HEK293 (cell line): ENCODE measurements around the gene STARD10.

Experiments used
- CTCF ChIA-PET: fragments of 350-600 bp; formaldehyde crosslinking; extraction: SDS; loops from one replicate; lab custom pipeline; 2021; ENCODE audit warnings: antibody characterized with exemption; lab: Yijun Ruan, JAX
- POLR2A ChIA-PET: fragments of 300-600 bp; formaldehyde crosslinking; extraction: SDS; loops from one replicate; lab custom pipeline; 2020; ENCODE audit warnings: antibody characterized with exemption, inconsistent platforms; lab: Yijun Ruan, JAX
- H3K27ac ChIP-seq: fragments of 200-500 bp; sonication (Bioruptor generic); 2 replicates; pipeline ENCODE4 v1.5.1; 2014; ENCODE audit warnings: low read depth, low read length, control low read depth, inconsistent platforms; ENCODE audit errors: extremely low read depth
- H3K36me3 ChIP-seq, 2 experiments: fragments of 200-500 bp in 1 of 2; sonication (Bioruptor generic) in 1 of 2; 1 replicate in 1 of 2; 2 replicates in 1 of 2; pipeline ENCODE4 v1.5.1; 2014 to 2017; ENCODE audit warnings: inconsistent platforms in 2 of 2, low read length in 2 of 2; ENCODE audit not compliant: control insufficient read depth in 2 of 2, insufficient read depth in 1 of 2
- H3K4me1 ChIP-seq: fragments of 200-500 bp; sonication (Bioruptor generic); 2 replicates; pipeline ENCODE4 v1.5.1; 2014; ENCODE audit warnings: mild to moderate bottlenecking, low read length, inconsistent platforms; ENCODE audit not compliant: control insufficient read depth, insufficient read depth
- H3K4me3 ChIP-seq: 2 replicates; pipeline ENCODE4 v1.5.1; 2011; ENCODE audit warnings: low read depth, mild to moderate bottlenecking, control low read depth, low read length, moderate library complexity
- H3K9me3 ChIP-seq: fragments of 200-500 bp; sonication (Bioruptor generic); 2 replicates; pipeline ENCODE4 v1.5.1; 2014; ENCODE audit warnings: low read depth, low read length, inconsistent platforms; ENCODE audit not compliant: control insufficient read depth, insufficient read depth
- BCL11B ChIP-seq: fragments of 450-650 bp; formaldehyde crosslinking; IDR thresholded peaks from 2 replicates; pipeline ENCODE4 v1.5.1; 2016; ENCODE audit warnings: low read depth, missing biosample characterization, missing genetic modification characterization
- EGR2 ChIP-seq: fragments of 450-650 bp; formaldehyde crosslinking; IDR thresholded peaks from 2 replicates; pipeline ENCODE4 v1.5.1; 2016; ENCODE audit warnings: low read depth, missing biosample characterization, missing genetic modification characterization
- GLI4 ChIP-seq: fragments of 450-650 bp; formaldehyde crosslinking; IDR thresholded peaks from 2 replicates; pipeline ENCODE4 v1.5.1; 2016; ENCODE audit warnings: missing biosample characterization, missing genetic modification characterization
- GLIS2 ChIP-seq: fragments of 450-650 bp; formaldehyde crosslinking; IDR thresholded peaks from 2 replicates; pipeline ENCODE4 v1.5.1; 2016; ENCODE audit warnings: missing biosample characterization, missing genetic modification characterization
- INSM2 ChIP-seq: fragments of 450-650 bp; formaldehyde crosslinking; IDR thresholded peaks from 2 replicates; pipeline ENCODE4 v1.5.1; 2016; ENCODE audit warnings: missing biosample characterization, missing genetic modification characterization
- KLF10 ChIP-seq: fragments of 450-650 bp; IDR thresholded peaks from 2 replicates; pipeline ENCODE4 v1.5.1; 2018; ENCODE audit warnings: missing biosample characterization, mild to moderate bottlenecking, missing genetic modification characterization
- KLF7 ChIP-seq: fragments of 450-650 bp; formaldehyde crosslinking; IDR thresholded peaks from 2 replicates; pipeline ENCODE4 v1.5.1; 2016; ENCODE audit warnings: missing biosample characterization, missing genetic modification characterization, borderline replicate concordance
- PRDM1 ChIP-seq: fragments of 450-650 bp; formaldehyde crosslinking; IDR thresholded peaks from 2 replicates; pipeline ENCODE4; 2016; ENCODE audit warnings: missing biosample characterization, missing genetic modification characterization
- PRDM10 ChIP-seq: fragments of 450-650 bp; formaldehyde crosslinking; IDR thresholded peaks from 2 replicates; pipeline ENCODE4 v1.5.1; 2016; ENCODE audit warnings: missing biosample characterization, missing genetic modification characterization
- RBAK ChIP-seq: fragments of 450-650 bp; formaldehyde crosslinking; IDR thresholded peaks from 2 replicates; pipeline ENCODE4 v1.5.1; 2016; ENCODE audit warnings: missing biosample characterization, missing genetic modification characterization
- REPIN1 ChIP-seq: fragments of 450-650 bp; formaldehyde crosslinking; IDR thresholded peaks from 2 replicates; pipeline ENCODE4 v1.5.1; 2017; ENCODE audit warnings: missing biosample characterization, missing genetic modification characterization, low read depth
- SALL2 ChIP-seq: fragments of 450-650 bp; formaldehyde crosslinking; IDR thresholded peaks from 2 replicates; pipeline ENCODE4 v1.5.0; 2017; ENCODE audit warnings: missing biosample characterization, mild to moderate bottlenecking, missing genetic modification characterization, borderline replicate concordance
- SP3 ChIP-seq: fragments of 450-650 bp; formaldehyde crosslinking; IDR thresholded peaks from 2 replicates; pipeline ENCODE4 v1.5.1; 2016; ENCODE audit warnings: missing biosample characterization, missing genetic modification characterization
- ZBTB10 ChIP-seq: fragments of 450-650 bp; formaldehyde crosslinking; IDR thresholded peaks from 2 replicates; pipeline ENCODE4 v1.5.1; 2016; ENCODE audit warnings: missing biosample characterization, missing genetic modification characterization
- ZBTB6 ChIP-seq: fragments of 450-650 bp; formaldehyde crosslinking; IDR thresholded peaks from 2 replicates; pipeline ENCODE4 v1.5.1; 2017; ENCODE audit warnings: missing biosample characterization, missing genetic modification characterization
- ZNF112 ChIP-seq: fragments of 450-650 bp; formaldehyde crosslinking; IDR thresholded peaks from 2 replicates; pipeline ENCODE4 v1.5.0; 2017; ENCODE audit warnings: missing biosample characterization, missing genetic modification characterization
- ZNF221 ChIP-seq: fragments of 450-650 bp; formaldehyde crosslinking; IDR thresholded peaks from 2 replicates; pipeline ENCODE4 v1.5.1; 2017; ENCODE audit warnings: missing biosample characterization, missing genetic modification characterization, borderline replicate concordance
- ZNF341 ChIP-seq: fragments of 450-650 bp; formaldehyde crosslinking; IDR thresholded peaks from 2 replicates; pipeline ENCODE4; 2016; ENCODE audit warnings: low read depth, missing biosample characterization, missing genetic modification characterization
- ZNF391 ChIP-seq: fragments of 450-650 bp; formaldehyde crosslinking; IDR thresholded peaks from 2 replicates; pipeline ENCODE4 v1.5.1; 2016; ENCODE audit warnings: low read depth, missing biosample characterization, missing genetic modification characterization, borderline replicate concordance
- ZNF416 ChIP-seq: fragments of 450-650 bp; formaldehyde crosslinking; IDR thresholded peaks from 2 replicates; pipeline ENCODE4 v1.5.1; 2016; ENCODE audit warnings: missing biosample characterization, missing genetic modification characterization
- ZNF529 ChIP-seq: fragments of 450-650 bp; formaldehyde crosslinking; IDR thresholded peaks from 2 replicates; pipeline ENCODE4 v1.5.1; 2017; ENCODE audit warnings: missing genetic modification characterization, missing biosample characterization; ENCODE audit not compliant: insufficient replicate concordance
- ZNF548 ChIP-seq: fragments of 450-650 bp; formaldehyde crosslinking; IDR thresholded peaks from 2 replicates; pipeline ENCODE4 v1.5.1; 2016; ENCODE audit warnings: missing biosample characterization, missing genetic modification characterization
- ZNF571 ChIP-seq: fragments of 450-650 bp; formaldehyde crosslinking; IDR thresholded peaks from 2 replicates; pipeline ENCODE4 v1.5.0; 2017; ENCODE audit warnings: missing biosample characterization, missing genetic modification characterization
- ZNF585B ChIP-seq: fragments of 450-650 bp; formaldehyde crosslinking; IDR thresholded peaks from 2 replicates; pipeline ENCODE4 v1.5.1; 2016; ENCODE audit warnings: missing biosample characterization, missing genetic modification characterization
- ZSCAN18 ChIP-seq: fragments of 450-650 bp; formaldehyde crosslinking; IDR thresholded peaks from 2 replicates; pipeline ENCODE4 v1.5.1; 2016; ENCODE audit warnings: missing biosample characterization, missing genetic modification characterization

Gene STARD10

GRCh38 chr11:72712168-72712751 is 81.6 kb downstream of the STARD10 start (continued):
- TF ChIP-seq PRDM10: no peak
- TF ChIP-seq ZNF416 (tag by site-specific recombination): no peak
- no peak for TF ChIP-seq ZNF112 (tag by site-specific recombination)
- no peak for TF ChIP-seq ZNF529 (tag by site-specific recombination)
- no peak for TF ChIP-seq ZBTB6 (tag by site-specific recombination)
- TF ChIP-seq ZNF221: no peak
- TF ChIP-seq GLIS2 (tag by site-specific recombination): no peak

GRCh38 chr11:72711141-72711540 is 82.7 kb downstream of the STARD10 start:
- Histone ChIP-seq H3K9me3 (no peaks in the 10 kb centered on the region), H3K36me3 (peaks cover 0 to 77% of the 10 kb centered on the region in 2 experiments; a peak in 1 of 3 replicates)
- POLR2A ChIA-PET: no interaction called here

More at GRCh38 chr11:72711141-72711540, 82.7 kb downstream of the STARD10 start:
- Histone ChIP-seq H3K4me1 (no peaks in the 10 kb centered on the region), H3K27ac (no peak overlapping the region), H3K4me3 (no peak overlapping the region)
- TF ChIP-seq RBAK (tag by site-specific recombination) (no peak), ZNF585B (no peak), GLIS2 (tag by site-specific recombination) (no peak), ZNF548 (tag by site-specific recombination) (no peak), ZNF571 (no peak), SALL2 (no peak), EGR2 (no peak), GLI4 (tag by site-specific recombination) (no peak), INSM2 (tag by site-specific recombination) (no peak), SP3 (tag by site-specific recombination) (no peak), BCL11B (no peak), ZSCAN18 (tag by site-specific recombination) (no peak), ZNF391 (tag by site-specific recombination) (no peak), ZBTB10 (no peak), KLF7 (tag by site-specific recombination) (no peak), REPIN1 (no peak), KLF10 (no peak), PRDM1 (no peak), ZNF341 (tag by site-specific recombination) (no peak)
- CTCF ChIA-PET: no interaction called here
